Posterior vena cava (tissue), 2 donors: ENCODE data around the gene BRAF. TPM values are rescaled to one million over a fixed set of nuclear protein-coding genes. Genes with fewer than 3 reads are reported as not detected.
"Not testable (repeated sequence)": the region's sequence is repeated elsewhere in the genome, so short reads cannot be mapped to it uniquely, and the experiment has no call there.

Source experiments
- DNase-seq: peaks from one replicate; pipeline ENCODE4 v3.0.0-alpha.2; 2020; ENCODE audit warnings: low spot score
- intact Hi-C, 2 donors: fragments of 100-400 bp; cut with DNase I; formaldehyde crosslinking; loops; one replicate each; pipeline versions ENCODE4 v1.14.1 to v1.14.2; 2022 to 2023
- total RNA-seq, 2 donors: library from RNA; stranded (reverse); fragmentation: NEBNext Ultra II Directional; extraction: Animal tissue kit (Norgen Biotek cat#: 25700); gene quantifications; one replicate each; pipeline ENCODE4 v1.2.1, GENCODE V29; 2021
- donor health status: DM: yes; HTN: yes; CAD: no.
- donor health status: DM: yes; HTN: yes; CAD: no.

BRAF gene
- total RNA-seq, 2 donors from 2014 or later = 32.9 to 39.8 TPM

DNA sequence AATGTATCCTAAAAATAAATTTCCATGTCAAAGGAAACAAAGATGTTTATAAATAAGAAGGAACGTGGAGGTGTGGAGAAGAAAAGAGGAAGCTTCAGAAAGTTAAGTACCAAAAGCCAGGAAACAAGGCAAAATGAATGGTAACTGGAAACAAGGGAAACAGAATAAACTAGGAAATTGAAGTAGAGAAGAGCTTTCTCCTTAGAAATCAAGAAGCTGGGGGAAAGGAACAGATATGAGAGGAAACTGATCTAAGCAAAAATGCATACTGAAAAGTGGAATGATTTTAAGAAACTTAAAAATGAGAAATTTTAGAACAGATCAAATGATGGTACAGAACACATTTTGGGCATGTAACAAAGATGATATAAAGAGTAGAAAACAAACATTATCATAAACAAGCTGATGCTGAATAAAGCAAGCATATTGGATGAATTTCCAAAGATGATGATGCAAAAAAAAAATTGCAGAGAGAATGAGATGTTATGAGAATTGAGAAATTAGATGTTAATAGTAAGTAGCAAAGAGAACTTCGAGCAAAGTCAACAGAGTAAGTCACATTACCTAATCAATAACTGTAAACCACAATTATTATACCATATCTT is 1.9 kb downstream of the BRAF start:
- intact Hi-C loops = no loop called here
- DNase-seq = no peak

DNA sequence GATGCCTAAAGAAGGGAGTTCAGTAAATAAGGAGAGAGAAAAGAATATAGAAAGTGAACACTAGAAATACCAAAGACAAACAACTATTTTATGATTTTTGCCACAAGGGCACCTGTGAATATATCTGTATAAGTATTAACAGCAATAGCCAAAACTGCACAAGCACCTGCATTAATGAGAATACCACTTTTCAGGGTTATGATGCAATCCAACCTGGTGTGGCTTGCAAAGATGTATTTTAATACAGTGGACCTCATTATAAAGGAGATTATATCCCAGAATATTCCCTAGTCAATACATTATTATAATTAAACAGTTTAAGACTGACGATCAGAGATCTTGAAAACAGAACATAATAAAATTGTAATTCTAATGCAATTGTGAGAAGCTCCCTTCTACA is 4.0 kb downstream of the BRAF start:
- intact Hi-C loops = no loop called here
- no peak for DNase-seq

DNA sequence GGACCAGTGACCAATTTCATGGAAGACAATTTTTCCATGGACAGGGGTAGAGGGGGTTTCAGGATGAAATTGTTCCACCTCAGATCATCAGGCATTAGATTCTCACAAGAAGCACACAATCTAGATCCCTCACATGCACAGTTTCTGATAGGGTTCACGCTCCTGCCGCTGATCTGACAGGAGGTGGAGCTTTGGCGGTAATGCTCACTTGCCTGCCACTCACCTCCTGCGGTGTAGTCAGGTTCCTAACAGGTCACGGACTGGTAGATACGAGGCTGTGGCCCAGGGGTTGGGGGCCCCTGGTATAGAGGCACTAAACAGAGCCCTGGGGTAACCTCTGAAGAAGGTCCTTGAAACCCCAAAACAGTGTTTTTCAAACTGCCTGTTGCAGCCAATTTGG is 6.5 kb downstream of the BRAF start:
- no peak for DNase-seq
- intact Hi-C loops = no loop called here

DNA sequence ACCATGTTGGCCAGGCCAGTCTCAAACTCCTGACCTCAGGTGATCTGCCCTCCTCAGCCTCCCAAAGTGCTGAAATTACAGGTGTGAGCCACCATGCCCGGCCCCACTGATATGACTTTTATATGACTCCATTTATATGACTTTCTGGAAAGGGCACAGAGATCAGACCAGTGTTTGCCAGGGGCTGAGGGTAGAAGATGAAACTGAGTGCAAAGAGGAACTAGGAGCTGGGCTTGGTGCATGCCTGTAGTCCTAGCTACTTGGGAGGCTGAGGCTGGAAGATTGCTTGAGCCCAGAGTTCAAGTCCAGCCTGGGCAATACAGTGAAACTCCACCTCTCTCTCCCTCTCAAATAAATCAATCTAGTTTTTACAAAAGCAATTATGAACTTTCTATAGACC is 7.5 kb downstream of the BRAF start:
- no peak for DNase-seq
- intact Hi-C loops = no loop called here

DNA sequence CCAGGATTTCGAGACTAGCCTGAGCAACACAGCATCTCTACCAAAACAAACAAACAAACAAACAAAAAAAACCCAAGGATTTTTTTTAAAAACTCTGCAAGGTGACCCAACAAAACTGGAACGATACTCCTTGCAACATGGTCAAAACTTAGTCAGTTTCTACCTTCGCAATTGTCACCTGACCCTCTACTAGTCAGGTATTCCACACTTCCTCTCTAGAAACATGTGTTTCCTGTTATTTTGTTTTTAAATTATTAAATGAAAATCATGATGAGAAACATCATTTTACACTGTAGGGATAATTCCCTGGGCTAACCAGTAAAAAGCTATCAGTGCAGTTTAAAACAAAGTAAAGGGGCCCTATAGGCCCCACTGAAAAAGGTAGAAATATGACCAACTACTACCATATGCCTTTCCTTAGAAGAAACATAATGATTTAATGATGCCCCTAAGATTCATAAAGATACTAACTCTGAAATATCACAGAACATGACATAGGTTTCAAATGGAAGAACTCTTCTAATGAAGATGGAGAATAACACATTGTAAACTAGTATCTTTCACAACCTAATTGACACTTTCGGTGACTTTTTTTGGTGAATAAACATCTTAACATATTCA is 8.7 kb downstream of the BRAF start:
- intact Hi-C loops = no loop called here
- DNase-seq = no peak

DNA sequence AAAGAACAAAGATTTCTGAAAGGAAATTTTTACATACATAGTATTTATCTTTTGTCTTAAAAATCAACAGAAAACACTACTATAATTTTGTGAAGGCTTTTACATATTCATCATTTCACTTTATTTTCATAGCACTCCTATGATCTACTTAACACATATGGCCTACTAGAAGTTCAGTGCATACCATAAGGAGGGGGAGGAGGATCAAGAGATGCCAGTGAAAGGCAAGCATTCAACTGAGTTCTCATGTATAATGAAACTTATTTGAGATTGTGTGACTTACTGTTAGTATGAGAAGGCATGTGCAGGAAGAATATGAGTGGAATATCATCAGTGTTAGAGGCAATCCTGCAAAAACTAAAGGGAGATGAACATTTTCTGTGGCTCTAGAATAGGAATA is 10.6 kb downstream of the BRAF start:
- DNase-seq = no peak
- intact Hi-C loops = no loop called here

DNA sequence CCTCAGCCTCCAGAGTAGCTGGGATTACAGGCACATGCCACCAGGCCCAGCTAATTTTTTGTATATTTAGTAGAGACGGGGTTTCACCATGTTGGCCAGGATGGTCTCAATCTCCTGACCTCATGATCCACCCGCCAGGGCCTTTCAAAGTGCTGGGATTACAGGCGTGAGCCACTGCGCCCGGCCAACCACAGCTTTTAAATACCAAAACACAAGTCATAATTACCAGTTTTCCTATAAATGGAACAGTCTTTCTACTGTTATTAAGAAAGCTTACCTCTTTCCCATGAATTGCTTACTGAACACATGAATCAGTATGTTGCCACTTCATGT is 11.2 kb downstream of the BRAF start:
- DNase-seq, intact Hi-C loops: not testable (repeated sequence)

DNA sequence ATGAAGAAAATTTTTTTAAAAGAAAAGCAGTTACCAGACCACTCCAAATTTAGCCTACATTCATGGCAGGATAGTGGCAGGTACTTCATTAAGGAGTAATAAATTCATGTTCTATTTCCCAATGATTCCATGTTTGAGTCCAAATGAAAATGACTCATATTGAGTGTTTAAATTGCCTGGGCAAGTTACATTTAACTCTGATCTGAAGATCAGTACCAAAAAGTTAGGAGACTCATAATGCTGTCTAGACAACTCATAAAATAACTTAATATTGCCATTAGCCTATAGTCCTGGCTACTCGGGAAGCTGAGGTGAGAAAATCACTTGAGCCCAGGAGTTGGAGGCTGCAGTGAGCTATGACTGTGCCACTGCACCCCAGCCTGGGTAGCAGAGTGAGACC is 13.0 kb downstream of the BRAF start:
- intact Hi-C loops = no loop called here
- DNase-seq = no peak

DNA sequence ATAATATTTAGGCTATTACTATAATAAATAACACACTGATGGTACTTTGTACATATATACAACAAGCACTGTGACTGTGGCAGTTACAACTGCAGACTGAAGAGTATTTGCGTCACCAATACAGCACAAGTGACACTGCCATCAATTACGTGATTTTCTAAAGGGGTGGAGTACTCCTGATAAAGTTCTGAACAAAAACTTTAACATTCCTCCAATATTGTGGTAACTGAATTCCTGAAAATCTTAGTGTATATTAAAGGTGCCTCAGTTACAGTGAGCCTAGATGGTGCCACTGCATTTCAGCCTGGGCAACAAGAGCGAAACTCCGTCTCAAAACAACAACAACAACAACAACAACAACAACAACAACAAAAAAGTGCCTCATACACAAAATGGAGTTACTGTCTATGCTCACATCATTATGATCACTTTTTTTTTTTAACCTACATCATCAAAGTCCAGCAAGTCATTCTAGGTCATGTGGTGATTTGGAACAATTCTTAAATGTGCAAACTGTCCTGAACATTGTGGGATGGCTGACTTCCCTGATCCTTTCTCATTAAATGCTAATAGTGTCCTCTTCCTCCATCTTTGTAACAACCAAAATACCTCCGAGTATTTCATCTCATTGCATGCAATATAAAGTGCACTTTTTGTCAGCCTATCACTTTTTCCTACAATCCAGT is 15.1 kb downstream of the BRAF start:
- intact Hi-C loops = no loop called here

DNA sequence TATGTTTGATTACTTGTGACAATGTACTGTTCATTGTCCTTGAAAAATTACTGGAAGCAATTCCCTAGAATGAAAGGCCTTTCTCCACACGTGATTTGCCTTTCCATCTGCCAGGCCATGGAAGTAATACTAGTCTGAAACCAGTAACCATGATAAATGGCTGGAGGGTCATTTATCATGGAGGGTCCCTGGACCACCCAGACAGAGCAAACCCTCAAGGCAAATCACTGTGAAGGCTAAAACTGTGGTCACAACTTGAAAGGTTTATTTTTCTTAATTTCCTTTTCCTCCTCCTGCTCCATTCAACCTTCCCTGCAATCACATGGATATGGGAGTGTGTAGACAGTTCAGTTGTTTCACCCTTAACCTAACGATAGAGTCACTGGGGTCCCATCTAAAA is 16.4 kb downstream of the BRAF start:
- intact Hi-C loops = no loop called here
- DNase-seq = no peak

More for the DNA sequence above, 15.1 kb downstream of the BRAF start:
- DNase-seq = no peak

DNA sequence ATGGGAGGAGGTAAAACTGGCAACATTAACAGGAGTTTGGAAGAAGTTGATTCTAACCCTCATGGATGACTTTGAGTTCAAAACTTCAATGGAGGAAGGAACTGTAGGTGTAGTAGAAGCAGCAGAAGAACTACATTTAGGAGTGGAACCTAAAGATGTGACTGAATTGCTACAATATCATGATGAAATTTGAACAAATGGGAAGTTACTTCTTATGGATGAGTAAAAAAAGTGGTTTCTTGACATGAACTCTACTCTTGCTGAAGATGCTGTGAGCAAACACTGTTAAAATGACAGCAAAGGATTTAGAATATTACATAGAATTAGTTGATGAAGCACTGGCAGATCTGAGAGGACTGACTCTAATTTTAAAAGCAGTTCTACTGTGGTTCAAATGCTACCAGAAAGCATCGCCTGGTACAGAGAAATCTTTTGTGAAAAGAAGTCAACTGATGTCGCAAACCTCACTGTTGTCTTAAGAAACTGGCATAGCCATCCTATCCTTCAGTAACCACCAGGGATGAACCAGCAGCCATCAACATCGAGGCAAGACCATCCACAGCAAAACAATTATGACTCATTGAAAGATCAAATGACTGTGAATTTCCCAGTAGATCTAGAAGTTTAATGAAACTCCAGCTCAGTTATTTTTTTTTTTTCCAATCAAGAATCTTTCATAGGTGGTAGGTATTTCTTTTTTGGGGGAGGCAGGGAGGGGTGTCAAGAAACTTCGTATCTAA is 20.8 kb downstream of the BRAF start:
- no peak for DNase-seq
- intact Hi-C loops = no loop called here

DNA sequence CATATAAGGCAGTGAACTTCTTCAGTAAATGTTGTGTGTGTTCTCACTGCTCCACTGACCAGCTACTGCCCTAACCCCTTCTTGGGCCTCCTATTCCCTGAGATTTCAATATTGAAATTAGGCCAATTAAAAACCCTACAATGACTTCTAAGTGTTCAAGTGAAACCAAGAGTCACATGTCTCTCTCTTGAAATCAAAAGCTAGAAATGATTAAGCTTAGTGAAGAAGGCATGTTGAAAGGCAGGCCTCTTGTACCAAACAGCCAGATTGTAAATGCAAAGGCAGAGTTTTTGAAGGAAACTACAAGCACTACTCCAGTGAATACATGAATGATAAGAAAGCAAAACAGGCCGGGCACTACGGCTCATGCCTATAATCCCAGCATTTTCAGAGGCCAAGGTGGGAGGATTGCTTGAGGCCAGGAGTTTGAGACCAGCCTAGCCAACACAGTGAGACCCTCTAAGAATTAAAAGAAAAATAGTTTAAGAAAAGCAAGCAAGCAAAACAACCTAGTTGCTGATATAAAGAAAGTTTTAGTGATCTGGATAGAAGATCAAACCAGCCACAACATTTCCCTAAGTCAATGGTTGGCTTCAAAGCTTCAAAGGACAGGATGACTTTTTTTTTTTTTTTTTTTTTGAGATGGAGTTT is 22.3 kb downstream of the BRAF start:
- DNase-seq = no peak

DNA sequence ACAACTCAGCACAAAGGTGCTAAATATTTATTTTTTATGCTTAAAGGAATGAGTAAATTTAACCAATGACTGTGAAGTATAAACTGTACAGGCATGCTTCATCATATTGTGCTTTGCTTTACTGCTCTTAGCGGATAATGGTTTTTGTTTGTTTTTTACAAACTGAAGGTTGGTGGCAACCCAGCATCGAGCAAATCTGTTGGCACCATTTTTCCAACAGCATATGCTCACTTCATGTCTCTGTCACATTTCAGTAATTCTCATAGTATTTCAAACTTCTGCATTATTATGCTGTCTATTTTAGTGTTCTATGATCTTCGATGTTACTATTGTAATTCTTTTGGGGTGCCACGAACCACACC is 22.8 kb downstream of the BRAF start:
- intact Hi-C loops = no loop called here
- no peak for DNase-seq

More for the DNA sequence above, 22.3 kb downstream of the BRAF start:
- intact Hi-C loops = no loop called here

DNA sequence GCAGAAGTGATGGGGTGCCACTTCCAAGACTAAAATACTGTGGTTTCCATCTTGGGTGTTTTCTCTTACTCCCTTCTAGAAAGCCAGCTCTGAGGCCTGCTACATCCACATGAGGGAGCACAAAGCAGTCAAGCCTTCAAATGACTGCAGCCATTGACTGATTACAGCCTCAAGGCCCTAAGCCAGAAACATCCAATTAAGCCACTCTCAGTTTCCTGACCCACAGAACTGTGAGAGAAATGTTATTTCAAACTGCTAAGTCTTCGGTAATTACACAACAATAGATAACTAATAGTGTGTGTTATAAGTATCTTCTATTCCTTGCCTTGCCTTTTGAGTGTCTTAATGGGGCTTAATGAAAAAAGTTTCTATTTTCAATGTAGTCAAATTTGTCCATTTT is 24.8 kb downstream of the BRAF start:
- no peak for DNase-seq
- intact Hi-C loops = no loop called here

DNA sequence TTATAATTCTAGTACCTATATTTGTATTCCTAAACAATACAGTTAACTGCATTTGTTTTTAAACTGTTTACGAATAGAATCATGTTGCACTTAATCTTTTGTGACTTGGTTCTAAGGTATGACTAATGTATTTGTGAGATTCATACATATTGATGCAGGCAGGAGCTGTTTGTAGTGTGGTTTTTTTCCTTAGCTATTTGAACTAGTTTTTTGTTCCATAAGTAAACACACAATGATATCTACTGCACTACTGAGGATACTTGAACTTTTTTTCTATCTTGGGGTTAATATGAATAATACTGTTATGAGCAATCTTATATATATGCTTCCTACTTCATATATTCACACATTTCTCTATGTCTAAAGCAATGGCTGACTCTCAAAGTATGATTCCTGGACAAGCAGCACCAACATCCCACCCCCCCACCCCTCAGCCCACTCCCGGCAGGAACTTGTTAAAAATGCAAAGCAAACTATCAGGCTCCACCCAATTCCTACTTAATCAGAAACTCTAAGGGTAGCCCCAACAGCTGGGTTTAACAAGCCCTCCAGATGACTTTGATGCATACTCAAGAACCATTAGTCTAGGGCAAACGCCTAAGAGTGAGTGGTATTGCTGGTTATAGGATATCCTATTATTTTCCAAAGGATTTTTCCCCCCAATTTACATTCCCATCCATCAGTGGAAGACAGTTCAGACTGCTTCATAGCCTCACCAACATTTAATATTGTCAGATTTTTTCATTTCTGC is 25.8 kb downstream of the BRAF start:
- no peak for DNase-seq
- intact Hi-C loops = no loop called here

DNA sequence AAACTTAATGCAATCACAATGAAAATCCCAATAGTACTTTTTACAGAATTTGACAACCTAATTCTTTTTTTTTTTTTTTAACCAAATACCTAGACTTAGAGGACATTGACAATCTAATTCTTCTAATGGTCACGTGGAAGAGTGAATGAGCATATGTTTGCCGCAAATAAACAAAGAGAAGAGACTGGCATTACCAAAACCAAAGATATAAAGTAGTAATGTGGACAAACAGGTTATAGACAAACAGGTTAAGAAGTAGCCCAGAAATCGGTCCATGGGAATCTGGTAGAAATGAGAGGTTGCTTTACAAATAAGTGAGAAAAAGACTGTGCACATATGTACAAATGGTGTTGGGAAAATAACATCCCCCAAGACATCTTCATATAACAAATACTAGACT is 27.7 kb downstream of the BRAF start:
- intact Hi-C loops = no loop called here
- no peak for DNase-seq

DNA sequence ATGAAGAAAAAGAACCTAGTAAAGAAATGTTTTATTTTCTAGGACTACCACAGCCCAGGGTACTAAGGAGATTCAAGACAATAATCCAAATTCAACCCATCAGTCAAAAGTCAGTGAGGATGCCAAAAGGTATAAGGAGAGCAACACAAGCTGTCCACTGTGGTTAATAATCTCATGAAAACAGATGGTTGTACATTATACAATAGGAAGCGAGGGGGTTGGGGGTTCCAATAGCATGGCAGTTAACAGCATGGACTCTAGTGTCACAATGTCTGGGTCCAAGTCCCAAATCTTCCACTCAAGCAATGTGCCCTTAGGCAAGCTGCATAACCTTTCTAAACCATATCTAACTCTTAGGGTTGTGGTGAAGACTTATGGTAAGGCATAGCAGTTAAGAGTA is 35.1 kb downstream of the BRAF start:
- intact Hi-C loops = no loop called here
- no peak for DNase-seq

DNA sequence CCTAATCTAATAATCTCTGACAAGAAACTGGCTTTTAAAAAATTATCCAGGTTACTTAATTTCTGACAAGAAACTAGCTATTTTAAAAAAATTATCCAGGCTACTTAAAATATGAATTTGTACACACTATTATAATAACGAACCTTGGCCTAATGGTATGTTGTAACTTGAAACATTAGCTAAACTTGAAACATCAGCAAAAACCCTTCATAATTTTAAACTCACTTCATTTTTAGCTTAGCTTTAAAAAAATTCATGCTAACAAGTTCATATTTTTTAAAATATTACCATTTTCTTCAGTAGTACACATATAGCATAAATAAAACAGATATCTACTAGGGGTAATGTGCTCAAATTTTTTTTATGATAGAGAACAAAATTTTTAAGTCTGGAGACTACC is 35.6 kb downstream of the BRAF start:
- intact Hi-C loops = no loop called here
- no peak for DNase-seq

DNA sequence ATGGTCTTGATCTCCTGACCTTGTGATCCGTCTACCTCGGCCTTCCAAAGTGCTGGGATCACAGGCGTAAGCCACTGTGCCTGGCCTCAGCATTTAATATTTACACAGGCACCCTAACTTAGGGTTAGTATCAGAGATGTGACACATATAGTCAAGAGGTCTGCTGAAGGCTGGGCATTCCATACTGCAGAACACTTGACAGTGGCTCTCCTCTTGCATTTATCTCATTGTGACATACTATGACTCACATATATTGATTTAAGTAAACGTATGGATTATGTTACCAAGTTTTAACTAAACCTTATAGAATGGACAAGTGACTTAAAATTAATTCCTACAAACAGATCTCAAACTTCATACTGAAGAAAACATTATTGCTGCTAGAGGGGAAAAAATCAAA is 36.6 kb downstream of the BRAF start:
- no peak for DNase-seq
- intact Hi-C loops = no loop called here
